Measurements from ENCODE around the gene DIP2B.

GRCh38 chr12:50660425-50660822, 155.6 kb downstream of the DIP2B start:
- no peak for TF ChIP-seq CTCF (conservative IDR thresholded peaks at IDR 0.05 in 1 of 2, IDR thresholded peaks at IDR 0.05 in 1 of 2; ENCODE audit: extremely low read depth in 1 of 2, insufficient read depth in 1 of 2, low read depth in 1 of 2, low read length in 2 of 2)
- no peak for TF ChIP-seq EZH2 (IDR thresholded peaks at IDR 0.05; ENCODE audit: borderline replicate concordance, low read length)
